Hippocampal formation (tissue), 2 donors: ENCODE data around the gene FBRSL1.
A peak's percentile ranks its signal among the peaks of the same experiment; 100 is the strongest.

ENCODE experiments used
- DNase-seq, 2 donors: peaks; one replicate each; lab custom pipeline; 2025; lab: John Stamatoyannopoulos, UW

FBRSL1 gene

DNA sequence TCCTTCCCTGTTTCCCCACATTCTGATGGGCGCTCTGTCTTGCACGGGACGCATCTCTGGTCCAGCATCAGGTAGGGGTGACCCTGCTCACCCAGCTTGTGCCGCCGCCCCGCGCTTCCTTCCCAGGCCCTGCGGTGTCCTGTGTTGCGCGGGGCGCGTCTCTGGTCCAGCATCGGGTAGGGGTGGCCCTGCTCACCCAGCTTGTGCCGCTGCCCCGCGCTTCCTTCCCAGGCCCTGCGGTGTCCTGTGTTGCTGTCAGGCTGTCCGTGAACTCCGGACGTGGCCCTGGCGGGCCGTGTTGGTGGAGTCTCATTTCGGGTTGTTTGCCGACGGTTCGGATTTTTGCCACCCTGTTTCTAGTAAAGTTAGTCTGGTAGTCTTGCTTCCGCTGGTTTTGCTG, 6.8 kb downstream of the FBRSL1 start:
- no peak for DNase-seq

DNA sequence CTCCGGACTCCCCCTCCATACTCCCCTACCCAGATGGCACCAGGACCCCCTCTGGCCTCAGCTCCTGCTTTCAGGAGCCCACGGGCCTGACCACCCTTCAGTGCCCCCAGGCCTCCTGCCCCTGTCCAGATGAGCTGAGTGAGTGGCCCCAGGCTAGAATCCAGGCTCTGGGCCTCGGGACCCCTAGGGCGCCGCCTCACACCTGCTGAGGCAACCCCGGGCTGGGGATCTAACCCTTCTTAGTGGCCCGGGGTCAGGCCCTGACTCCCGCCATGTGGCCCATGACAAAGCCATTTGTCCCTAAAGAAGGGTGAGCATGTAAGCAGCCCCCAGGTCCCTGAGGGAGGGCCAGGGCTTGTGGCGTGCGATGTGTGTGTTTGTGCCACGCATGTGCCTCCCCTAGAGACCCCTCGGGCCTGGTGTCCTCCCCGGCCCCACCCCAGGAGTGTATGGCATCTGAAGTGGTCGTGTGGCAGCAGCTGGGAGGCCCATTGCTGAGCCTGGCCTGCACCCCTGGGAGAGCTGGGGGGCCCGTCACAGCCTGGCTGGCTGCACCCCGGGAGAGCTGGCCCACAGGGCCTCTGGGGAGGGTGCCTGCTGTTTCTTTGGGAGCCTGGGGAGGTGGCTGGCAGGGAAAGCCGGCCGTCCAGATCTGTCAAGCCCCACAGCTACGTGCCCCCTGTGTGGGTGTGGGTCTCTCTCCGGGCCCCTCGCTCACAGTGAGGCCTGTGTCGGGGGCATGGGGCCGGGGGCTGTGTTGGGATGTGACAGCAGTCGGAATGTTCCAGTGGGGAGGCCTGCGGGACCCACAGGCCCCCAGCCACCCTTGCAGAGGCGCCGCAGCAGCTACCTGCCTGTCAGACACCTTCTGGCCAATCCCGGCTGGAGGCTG, 7.8 kb downstream of the FBRSL1 start:
- no peak for DNase-seq

DNA sequence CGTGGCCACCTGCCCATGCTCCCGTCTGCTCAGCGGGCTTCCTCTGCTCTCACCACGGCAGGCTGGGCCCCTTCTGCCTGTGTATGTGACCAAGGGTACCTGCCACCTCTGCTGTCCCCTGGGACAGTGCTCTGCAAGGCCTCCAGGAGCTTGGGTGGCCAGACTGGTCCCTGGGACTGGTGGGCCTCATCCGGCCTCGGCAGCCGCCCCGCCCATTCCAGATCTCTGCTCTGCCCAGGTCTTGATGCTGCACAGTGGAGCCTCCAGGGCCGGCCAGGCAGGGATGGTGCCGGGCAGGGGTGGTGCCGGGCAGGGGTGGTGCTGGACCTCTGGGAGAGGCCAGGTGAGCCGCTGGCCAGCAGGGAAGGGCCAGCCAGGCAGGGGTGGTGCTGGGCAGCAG, 9.0 kb downstream of the FBRSL1 start:
- no peak for DNase-seq

DNA sequence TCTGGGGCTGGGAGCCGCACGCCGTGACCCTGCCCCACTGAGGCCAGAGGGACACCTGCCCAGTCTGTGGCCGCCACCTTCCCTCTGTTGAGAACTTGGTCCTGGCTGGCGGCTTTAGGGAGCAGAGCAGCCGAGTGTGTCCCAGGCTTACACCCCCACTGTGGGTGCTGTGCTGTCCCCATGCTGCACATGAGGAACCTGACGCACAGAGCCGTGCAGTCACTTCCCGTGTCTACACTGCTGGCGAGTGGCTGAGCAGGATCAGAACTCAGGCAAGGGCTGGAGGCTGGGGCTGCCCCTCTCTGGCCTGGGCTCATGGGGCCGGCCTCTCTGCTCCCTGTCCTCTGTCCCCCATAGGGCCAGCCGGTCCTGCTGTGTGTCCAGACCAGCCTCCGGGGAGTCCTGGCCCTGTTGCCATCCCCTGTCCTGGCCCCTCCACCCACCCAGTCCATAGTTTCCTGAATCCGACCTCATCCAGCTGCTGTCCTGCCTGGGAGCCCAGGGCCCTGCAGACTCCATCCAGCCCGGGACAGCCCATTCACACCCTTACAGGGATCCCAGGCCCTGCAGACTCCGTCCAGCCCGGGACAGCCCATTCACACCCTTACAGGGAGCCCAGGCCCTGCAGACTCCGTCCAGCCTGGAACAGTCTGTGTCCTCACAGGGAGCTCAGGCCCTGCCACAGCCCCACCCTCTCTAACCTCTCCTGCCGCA, 10.3 kb downstream of the FBRSL1 start:
- no peak for DNase-seq

DNA sequence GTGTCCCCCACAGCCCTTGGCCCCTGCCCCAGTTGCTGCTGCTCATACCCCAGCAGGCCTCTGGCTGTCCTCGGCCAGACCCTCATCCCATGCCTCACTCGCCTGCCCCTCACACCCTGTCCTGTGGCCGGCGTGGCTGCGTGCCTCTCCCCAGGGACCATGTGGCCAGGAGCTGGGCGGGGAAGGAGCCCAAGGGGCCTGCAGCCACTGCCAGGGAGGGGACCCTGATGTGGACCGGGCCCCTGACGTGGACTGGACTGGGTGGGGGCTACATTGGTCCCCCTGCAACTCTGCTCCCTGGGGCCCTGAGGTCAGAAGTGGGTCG, 10.9 kb downstream of the FBRSL1 start:
- DNase-seq = no peak

DNA sequence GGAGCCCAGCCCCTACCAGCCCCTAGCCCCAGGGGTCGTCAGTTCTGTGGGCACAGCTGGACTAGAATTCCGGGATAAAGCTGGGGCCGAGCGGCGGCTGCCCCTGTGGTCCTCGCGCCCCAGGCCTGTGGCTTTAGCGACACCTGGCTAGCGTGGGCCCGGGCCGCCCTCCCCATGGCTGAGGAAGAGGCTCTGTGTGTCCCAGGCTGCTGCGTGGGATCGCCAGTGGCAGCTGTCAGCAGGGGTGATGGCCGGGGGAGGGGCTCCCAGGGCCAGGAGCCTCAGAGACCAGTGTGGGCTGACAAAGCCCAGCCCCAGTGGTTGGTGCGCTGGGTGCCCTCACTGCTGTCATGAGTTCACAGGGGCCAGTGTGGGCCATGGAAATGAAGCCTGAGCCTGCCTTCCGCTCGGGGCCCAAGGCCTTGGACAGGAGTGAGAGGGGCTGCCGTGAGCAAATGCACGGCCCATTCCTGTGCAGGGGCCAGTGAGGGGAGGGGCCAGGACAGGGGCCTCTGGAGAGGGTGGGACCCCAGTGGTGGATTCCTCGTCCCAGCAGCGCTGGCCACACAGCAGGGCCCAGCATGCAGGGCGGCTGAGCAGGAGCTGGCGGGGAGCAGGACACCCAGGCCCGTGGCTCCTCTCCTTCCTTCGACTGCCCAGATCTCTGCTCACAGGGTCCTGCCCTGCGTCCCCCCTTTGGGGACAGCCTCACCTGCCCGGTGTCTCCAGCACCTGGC, 11.4 kb downstream of the FBRSL1 start:
- no peak for DNase-seq

DNA sequence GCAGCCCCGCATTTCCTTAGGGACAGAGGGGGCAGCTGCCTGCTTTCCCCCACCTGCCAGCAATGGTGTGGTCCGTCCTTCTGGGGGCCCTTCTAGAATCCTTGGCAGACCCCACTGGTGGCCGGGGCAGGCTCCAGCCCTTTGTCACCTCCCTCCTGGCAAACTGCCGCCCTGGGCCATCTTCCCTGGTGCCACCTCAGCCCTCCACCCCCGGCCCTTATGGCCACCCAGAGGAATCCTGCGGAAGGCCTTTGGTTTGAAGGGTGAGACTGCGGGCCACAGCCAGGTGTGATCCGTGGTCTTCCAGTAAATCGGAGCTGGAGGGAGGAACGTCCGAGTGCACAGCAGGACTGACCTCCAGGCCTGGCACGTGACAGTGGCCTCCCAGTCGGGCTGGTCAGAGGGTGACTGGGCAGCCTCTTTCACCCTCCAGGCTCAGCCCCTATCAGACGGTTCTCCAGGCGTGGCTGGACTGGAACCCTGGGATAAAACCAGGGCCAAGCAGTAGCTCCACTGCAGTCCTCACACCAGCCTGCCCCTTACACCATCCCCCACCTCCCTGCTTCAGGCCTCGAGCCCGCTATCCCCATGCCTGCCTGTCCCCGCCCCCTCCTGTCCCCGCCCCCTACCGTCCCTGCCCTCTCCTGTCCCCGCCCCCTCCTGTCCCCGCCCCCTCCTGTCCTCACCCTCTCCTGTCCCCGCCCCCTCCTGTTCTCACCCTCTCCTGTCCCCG, 12.4 kb downstream of the FBRSL1 start:
- no peak for DNase-seq

DNA sequence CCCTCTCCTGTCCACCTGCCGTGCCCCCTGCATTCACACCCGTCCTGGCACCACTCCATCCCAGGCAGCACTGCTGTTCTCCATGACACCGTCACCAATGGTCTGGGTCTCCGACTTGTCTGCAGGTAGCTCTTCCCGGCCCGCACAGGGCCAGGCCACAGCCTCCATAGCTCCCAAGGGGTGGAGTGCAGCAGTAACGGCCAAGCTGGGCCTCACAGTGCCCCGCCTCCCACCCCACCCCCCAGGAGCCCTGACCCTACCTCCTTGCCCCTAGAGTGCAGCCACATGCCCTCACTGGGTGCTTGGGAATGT, 12.9 kb downstream of the FBRSL1 start:
- no peak for DNase-seq

DNA sequence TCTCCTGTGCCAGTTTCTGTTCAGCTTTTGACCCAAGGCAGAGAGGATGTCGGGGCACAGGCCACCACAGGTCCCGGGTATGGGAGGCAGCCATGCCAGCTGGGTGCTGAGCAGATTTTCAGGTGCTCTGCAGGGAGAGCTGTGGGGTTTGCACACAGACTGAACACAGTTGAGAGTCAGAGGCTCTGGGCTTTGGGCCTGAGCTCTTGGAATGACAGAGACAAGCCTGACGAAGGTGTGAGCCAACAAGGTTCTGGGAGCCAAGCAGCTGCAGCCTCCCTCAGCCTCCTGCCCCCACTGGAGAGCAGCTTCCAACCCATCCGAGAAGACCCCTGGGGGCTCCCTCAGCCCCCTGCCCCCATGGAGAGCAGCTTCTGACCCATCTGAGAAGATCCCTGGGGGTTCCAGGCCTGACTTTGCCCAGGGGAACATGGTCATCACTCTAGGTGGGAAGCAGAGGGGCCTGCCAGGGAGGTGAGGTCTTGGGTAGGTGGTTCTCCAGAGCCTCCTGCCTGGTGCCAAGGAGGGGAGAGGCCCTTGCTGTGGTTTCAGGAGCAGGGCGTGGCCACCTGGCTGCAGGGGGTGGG, 13.8 kb downstream of the FBRSL1 start:
- DNase-seq = no peak

DNA sequence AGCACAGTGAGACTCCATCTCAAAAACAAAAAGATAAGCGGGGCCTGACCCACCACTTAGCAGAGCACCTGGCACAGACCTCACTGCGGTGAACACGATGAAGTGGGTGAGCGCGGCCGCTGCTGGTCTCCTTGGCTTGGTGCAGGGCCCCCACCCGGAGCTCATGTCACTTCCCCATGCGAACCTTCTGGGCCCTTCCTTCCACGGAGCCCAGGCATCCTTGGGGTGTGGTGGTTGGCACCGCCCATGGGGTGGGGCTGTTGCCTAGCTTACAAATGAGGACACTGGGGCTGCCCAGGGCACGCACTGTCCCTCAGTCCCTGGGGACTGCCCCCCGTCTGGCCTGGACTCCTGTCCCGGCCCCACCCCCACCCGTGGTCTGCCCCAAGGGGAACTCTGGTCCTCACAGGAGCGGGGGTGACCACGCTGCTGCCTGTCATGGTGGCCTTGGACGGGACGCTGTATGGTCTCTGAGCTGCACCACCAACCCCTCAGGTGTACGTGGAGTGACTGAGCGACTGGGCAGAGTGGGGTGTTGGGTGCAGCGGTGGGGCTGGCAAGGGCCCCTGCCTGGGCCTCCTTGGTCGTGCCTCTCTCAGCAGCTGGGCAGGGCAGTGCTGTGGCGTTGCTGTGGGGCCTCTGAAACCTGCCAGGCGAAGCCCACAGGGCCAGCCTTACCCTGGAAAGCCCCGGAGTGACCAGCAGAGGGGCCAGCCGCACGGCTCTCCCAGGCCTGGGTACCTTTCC, 15.3 kb downstream of the FBRSL1 start:
- DNase-seq = no peak

DNA sequence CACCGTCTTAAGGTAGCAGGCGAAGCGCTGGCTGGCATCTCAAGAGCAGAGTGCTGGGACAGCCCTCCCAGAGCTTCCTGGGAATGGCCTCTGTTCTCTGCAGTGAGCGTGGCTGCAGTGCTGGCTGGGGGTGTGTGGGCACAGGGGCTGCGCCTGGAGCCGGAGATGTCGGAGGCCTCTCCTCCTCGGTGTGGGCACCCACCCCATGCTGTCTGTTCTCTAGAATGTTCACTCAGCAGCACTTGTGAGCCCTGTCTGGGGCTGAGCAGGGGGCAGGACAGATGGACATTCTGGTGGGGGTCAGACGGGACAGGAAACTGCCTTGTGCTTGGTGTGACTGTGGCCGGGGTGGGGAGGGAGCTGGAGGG, 15.9 kb downstream of the FBRSL1 start:
- DNase-seq = no peak

DNA sequence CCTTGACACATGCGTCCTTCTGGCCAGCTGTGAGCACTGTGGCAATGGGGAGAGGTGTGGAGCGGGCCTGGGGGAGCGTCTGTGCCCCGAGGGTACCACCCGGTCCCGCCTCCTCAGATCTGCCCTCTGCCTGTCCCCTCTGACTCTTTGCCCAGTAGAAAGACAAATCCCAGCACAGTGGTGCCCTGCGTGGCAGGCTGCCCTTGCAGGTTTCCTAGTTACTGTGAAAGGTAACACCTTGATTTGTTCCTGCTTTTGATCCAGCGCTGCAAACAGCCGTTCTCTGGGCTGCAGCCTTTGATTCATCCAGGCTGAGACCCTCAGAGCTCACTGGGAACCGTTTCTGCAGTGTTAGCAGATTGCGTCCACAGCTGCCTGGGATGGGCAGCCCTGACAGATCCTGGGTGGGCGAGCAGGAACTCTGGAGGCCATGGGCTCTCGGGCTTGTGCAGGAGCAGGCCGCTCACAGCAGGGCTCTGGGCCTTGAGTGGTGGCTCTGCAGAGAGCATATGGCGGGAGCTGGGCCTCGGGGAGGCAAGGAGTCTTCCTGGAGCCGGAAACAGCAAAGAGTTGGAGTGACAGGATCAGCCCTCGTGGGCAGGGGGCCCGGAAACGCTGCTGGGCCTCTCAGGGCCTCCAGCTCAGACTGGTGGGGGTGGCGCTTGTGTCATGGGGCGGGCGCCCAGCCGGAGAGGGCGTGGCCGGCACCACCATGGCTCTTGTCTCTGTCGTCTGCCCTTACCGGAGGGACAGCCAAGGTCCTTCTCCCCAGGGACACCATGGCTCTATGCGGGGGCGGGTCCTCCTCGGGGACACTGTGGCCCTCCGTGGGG, 16.6 kb downstream of the FBRSL1 start:
- DNase-seq = peak in 1 of 2 donors; percentile 43

DNA sequence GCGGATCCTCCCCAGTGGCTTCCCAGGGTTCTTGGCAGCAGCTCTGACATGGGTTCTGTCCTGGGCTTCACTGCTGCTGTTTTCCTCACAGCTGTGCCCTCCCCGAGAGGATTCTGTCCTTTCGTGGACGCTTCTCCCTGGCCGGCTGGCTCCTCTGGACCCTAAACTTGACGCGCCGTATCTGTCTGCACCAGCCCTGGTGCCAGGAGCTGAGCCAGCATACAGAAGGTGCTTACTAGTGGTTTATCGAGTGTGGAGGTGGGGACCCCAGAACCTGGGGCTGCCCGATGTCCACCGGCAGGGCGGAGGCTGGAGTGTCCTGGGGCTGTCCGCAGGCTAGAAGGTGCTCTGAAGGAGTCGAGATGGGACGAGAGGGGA, 17.2 kb downstream of the FBRSL1 start:
- DNase-seq = no peak

DNA sequence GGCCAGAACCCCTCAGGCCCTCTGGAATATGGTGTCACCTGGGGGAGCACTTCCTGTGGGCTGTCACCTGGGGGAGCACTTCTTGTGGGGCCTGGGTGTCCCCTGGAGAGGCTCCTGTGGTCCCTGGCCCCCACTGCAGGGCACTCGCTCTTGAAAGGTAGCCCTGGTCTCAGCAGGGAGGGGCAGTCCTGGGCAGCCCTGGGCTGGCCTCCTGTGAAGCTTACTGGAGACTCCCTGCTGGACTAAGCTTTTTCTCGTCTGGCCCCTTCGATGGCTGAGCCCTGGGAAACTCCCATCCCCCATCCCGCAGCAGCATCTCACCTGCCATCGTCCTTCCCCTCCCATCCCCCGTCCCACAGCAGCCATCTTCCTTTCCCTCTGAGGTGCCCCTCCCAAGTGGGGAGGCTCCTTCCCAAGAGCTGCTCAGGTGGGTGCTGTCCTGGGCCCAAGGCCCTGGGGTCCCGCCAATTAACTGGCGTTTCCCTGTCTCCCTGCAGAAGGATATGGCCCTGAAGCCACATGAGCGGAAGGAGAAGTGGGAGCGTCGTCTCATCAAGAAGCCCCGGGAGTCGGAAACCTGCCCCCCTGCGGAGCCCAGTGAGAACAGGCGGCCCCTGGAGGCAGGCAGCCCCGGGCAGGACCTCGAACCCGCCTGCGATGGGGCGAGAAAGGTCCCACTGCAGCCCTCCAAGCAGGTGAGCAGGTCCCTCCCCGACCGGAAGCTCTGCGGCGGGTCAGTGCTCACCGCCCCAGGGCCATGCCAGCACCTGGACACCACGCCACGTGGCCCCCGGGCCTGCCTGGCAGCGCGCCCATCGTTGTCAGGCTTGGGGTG, 17.9 kb downstream of the FBRSL1 start:
- DNase-seq = no peak

DNA sequence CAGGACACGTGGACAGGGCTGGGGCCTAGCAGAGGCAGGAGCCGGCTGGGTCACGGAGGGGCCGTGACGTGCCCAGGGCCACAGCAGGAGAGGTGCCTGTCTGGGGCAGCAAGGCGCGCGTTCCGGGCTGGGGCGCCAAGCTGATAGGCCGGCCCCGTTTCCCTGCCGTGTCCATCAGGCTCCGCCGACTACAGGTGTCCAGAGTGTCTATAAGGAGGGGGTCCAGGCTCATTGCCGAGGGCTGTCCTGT, 18.5 kb downstream of the FBRSL1 start:
- no peak for DNase-seq

DNA sequence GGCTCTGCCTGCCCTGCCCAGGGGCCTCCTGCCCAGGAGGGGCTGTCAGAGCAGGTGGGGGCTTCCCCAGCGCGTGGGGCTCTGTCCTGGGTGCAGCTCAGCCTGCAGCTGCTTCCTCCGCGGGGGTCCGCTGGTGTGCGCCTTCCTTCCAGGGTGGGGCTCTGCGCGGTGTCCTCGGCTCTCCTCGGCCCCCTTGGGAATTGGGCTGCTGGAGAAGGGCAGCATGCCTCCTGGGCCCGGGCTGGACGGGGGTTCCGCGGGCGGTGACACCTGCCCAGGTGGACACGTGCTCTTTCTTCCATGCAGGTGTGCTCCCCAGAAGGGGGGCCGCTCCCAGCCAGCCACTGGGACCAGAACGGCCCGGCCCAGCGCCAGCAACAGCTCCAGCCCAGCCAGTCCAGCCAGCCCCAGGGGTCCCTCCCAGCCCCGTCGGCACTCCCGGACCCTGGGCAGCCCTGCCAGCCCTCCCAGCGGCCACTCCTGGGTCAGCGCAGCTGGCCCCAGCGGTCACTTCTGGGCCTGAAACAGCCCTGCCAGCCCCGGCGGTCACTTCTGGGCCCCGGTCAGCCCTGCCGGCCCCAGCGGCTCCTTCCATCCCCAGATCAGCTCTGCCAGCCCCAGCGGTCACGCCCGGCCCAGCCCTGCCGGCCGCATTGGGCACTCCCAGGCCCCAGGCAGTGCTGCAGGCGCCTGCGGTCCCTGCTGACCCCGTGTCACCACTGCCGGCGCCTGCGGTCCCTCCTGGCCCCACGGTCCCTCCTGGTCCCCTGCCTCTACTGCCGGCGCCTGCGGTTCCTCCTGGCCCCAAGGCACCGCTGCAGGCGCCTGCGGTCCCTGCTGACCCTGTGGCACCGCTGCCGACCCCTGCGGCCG, 19.1 kb downstream of the FBRSL1 start:
- no peak for DNase-seq

DNA sequence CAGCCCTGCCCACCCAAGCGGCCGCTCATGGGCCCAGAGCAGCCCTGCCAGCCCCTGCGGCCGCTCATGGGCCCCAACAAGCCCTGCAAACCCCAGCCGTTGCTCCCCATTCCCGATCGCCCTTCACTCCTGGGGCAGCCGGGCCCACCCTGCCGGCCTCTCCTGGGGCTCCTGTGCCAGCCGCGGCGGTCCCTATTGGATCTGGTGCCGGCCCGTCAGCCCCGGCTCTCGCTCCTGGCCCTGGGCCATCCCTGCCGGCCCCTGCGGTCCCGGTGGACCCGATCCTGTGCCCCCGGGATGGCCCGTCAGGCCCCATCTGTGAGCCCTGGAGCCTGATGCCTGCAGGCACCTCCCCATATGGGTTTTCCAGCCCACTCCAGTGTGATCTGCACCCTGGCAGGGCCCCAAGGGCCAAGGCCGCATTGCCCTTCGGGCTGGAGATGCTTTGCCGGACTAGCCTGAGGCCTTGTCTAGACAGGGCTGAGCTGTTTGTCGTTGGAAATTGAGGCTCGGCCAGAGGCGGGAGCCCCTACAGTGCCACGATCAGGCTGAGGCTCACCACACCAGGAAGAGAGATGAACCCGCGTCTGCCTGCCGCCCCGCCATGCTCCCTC, 20.3 kb downstream of the FBRSL1 start:
- no peak for DNase-seq

DNA sequence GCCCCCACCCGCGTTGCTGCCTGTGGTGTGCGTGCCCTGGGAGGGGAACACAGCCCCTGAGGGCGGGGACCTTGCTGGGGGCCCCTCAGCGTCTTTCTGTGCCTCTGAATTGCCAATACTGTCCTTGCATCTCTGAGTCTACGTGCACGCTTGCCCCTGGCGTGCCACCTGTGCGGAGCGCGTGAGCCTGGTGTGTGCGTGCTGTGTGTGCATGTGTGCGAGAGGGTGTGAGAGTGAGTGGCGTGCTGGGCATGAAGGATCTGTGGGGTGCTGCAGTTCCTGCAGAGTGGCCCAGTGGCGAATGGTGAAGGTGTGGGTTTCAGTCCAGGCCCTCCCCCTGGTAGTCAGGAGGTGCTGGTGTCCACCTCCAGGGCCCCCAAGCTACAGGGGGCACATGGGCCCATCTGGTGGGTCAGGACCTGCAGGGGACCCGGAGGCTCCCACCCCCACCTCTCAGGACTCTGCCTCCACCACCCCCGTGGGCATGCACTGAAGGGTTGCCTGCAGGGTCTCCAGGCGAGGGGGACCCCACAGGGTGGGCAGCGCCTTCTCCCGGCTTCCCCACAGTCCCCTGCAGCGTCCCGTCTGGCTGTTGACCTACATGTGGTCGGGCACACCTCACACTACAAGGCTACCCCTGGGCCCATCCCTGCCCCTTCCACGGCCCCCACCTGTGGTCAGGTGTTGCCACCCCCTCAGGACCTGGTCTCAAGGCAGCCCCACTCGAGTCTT, 21.0 kb downstream of the FBRSL1 start:
- DNase-seq = no peak
